GM12891 (cell line): ENCODE results near the gene ALK.

Source experiments
- POLR2A ChIP-seq: IDR thresholded peaks from 2 replicates; pipeline ENCODE4 v1.6.1; 2011; ENCODE audit warnings: low read depth, low read length, control low read depth
- POLR2AphosphoS5 ChIP-seq: IDR thresholded peaks from 2 replicates; pipeline ENCODE4 v1.6.1; 2011; ENCODE audit warnings: low read depth, low read length, control low read depth
- SPI1 ChIP-seq: IDR thresholded peaks from 2 replicates; pipeline ENCODE4 v1.6.1; 2011; ENCODE audit warnings: low read depth, low read length, control low read depth
- TAF1 ChIP-seq: IDR thresholded peaks from 2 replicates; pipeline ENCODE4 v1.6.1; 2011; ENCODE audit warnings: low read depth, low read length, control low read depth

- TF ChIP-seq POLR2A (no peak), TAF1 (no peak), POLR2AphosphoS5 (no peak), SPI1 (no peak)
Observed at GRCh38 chr2:29874745-29875144, 46.6 kb downstream of the ALK start.
